ENCODE results near the gene TBC1D2.
"Not testable (repeated sequence)": the region's sequence is repeated elsewhere in the genome, so short reads cannot be mapped to it uniquely, and the experiment has no call there.

TBC1D2 gene

DNA sequence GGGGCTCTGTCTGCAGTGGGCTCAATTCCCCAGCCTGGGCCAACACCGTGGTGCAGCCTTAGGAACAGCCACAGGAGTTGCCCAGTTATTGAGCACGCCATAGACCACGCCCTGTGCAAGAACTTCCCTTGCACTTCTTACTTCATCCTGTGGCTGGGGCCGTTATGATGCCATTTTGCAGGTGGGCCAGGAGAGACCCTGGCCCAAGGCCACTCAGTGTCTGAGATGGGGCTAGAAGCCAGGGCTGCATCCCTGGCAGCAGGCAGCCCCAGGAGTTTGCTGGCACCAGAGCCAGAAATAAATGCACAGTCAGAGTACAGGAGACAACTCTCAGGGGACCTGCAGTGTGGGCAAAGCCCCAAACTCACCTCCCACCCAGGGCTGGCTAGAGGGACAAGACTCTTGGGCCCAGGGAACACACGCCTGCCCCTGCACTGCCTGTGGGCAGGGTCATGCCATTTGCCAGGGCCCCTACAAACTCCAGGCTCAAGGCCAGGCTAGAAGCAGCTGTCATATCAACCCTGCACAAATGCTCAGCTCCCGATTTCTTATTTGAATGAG, 69.8 kb downstream of the TBC1D2 start:
- DNase-seq: no peak

DNA sequence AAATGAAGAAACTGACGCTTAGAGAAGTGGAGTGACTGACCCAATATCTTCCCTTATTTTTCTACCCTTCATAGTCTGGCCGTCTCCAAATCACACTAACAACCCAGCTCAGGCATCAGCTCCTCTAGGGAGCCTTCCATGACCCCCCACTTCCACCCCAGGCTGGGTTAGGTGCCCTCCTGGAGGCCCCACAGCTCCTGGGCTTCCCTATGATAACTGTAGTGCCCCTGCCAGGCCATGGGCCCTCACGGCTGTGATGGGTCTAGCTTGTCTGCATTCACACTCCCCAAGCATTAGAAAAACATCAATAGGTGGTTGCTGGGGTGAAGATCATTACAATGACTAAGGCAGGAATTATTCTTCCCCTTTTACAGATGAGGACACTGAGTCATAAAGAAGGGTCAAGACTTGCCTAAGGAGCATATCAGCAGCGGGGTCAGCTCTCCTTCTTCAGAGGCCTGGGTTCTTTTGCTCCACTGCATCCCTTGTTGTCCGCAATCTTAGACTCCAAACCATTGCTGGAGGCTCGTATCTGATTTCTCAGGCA, 70.4 kb downstream of the TBC1D2 start:
- no peak for DNase-seq

DNA sequence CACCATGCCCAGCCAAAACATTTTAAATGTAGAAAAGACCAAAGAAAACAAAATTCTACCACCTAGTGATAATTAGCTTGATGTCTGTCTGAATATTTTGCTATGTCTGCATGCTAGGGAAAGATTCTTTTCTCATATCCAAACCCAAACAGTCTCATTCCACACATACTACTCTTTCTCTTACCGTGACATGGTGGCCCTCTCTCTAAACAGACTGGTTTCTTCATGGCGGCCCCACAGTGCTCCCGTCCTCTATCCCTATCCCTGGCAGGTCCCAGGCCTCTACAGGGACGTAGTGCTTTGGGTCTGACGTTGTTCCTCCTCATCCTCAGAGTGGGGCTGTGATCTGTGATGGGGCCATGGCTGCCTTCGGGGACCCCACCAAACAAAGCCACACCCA, 71.1 kb downstream of the TBC1D2 start:
- DNase-seq: no peak

DNA sequence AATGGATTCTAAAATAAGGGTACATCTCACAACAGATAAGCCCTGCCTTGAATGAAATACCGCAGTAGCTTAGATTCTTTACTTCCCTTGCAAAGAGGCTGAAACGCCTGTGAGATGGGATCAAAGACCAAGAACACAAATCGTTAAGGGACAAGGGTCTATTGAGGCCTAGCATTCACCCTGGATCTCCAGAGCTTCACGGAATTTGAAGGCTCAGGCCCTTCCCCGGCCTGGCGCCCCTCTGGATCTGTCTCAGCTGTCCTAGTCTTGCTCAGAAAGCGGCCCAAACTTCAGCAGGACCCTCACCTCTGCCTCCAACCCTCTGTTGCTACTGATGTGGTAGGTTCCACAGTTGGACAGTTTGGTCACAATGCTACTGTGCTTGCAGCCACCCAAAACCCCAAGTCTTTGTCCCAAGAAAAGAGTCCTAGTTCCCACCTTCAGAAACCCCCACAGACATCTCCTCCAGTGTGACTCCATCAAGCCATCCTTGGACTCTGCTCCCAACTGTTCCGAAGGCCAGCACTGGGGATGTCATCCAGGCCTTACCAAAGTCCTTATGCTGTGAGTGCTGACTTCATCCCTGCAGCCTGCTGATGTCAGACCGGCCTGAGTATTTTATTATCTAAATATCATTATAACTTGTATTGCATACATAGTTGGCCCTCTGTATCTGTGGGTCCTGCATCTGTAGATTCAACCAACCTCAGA, 72.4 kb downstream of the TBC1D2 start:
- no peak for DNase-seq

DNA sequence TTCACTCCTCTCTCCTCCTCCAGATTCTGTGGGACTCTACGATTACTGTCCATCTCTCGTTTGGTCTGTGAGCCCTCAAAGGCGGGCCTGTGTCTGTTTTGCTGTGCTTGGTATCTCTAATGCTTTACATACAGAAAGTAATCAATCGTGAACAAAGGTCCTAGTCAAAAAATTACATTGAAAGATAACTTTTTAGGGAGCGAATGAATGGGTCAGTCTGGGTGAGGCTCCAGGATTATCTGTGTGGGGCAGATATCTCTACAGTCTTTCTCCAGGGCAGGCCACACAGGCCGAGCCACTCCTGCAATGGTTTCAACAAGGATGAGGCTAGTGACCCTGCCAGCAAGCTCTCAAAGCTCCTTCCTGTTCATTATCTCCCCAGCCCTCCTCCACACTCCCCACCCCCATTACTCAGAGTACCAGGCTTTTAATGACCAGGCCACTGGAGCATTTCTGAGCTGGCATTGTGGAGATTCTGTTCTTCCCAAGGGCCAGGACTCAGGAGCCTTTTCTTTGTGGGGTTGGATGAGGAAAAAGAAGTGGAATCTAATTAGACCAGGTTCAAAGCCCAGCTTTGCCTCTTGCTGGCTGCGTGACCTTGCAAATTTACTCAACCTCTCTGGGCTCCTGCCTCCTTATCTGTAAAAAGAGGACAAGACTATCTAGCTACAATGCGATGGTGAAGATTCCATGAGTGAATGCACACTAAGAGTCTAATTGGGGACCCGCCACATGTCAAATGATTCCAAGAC, 73.2 kb downstream of the TBC1D2 start:
- peak in 1 of 3 experiments; percentile 17 for DNase-seq

DNA sequence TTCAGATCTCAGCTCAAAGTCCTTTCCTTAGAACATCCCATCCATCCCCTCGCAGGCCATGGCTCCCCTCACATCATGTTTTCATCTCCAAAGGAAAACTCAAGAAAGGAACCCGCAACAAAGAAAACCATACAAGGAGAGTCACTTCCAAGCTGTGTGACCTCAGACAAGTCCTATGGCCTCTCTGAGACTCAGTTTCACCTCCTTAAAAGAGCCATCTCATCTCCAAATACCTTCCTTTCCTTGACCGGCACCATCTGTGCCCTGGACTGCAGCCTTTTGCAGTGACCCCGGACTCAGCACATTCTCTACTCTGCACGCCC, 73.7 kb downstream of the TBC1D2 start:
- no peak for DNase-seq

DNA sequence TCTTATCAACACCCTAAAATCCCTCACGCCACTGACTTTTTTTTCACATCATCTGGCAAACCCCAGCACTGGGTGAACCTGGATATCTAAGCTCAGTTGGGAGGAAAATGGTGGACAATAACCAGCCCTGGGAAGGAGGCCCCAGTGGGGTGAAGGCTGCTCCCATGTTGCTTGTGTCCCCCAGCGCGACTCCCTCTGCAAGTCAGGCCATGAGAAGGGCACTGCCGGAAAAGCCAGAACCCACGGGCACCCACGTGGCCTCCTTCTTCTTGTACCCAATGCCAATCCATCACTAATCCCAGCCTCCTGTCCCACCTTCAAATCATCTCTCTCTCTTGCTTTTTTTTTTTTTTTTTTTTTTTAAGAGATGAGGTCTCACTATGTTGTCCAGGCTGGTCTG, 74.5 kb downstream of the TBC1D2 start:
- no peak for DNase-seq

DNA sequence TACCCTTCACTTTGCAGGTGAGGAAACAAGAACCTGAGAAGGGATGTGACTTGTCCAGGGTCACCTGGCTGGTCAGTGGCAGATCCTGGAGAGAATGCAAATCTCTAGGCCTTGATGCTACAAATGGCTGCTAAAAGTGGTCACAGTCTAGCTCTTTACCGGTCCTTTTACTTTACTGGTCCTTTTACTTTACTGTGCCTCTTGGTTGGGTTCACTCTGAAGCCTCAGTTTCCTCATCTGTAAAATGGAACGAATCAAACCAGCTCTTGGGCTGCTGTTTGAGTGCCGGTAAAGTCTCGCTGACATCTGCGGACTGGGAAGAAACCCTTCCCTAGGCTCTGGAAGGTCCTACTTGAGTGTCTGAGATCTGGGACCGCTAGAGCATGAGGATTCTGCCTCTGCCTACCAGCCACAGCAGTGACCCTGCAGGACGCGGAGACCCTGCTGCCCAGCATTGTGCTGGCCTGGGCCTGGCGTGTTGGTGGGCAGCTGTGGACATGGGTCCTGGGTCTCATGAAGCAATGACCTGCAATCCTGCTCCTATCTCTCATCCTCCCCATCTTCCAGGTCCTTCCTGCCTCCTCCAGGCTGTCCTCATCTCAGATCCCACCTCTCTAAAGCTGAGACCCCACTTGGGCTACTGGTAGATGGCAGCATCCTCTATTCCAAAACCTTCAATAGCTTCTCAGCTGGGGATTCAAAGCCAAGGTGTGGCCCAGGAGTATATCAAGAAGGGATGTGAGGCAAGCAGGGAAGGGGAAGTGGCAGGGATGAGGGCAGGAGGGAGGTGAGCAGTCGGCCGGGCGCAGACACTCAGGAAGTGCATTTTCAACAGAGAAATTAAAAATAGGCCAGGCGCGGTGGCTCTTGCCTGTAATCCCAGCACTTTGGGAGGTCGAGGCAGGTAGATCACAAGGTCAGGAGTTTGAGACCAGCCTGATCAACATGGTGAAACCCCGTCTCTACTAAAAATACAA, 76.3 kb downstream of the TBC1D2 start:
- no peak for DNase-seq

DNA sequence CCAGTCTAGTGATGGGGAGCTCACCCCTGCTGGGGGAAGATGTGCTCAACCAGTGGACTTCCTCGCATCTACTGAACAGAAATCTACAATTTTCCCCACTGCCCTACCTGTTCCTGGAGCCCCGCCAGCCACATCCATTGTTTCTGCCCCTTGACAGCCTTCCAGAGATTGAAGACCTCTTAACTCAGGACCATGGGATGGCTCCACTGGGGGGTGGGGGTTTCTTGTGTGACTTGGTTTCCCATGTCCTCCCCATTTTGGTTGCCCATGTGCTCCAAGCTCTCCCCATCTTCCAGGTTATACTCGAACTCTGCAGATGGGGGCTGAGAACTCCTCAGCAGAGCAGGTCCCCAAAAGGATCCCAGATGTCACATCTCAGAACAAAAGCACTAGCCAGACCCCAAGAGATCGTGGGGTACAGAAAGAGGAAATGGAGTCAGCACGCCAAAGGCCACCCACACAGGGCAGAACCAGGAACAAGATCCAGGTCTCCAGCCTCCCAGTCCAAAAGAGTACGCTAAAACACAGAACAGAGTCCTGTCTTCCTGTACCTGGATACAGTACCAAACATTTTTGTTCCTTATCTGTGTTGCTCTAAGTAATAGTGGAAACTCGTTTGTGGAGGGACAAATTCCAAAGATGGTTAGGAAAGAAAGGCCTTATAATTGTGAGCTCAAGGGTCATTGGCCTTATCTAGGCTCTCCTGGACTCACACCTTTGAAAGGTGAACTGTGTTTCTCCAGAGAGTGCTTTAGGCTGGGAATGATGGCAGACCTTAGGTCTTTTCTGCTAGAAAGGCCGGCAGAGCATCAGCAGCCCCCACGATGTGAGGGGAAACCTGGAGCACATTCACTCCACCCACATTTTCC, 78.8 kb downstream of the TBC1D2 start:
- no peak for DNase-seq

DNA sequence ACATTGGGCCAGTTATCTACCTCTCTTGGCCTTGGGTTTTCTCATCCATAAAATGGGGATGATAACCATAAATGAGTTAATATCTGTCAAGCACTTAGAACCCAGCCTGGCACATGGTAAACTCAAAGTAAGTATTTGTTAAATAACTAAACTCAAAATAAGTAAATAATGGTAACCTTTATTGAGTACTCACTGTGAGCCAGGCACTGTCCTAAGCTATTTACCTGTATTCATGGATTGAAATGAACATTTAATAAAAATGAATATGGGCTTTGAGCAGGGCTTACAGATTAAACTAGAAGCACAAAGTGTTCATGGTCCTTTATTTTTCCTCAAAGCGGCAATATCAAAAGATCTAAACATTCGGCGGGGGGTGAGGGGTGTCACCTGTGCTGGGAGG, 79.7 kb downstream of the TBC1D2 start:
- DNase-seq: no peak

DNA sequence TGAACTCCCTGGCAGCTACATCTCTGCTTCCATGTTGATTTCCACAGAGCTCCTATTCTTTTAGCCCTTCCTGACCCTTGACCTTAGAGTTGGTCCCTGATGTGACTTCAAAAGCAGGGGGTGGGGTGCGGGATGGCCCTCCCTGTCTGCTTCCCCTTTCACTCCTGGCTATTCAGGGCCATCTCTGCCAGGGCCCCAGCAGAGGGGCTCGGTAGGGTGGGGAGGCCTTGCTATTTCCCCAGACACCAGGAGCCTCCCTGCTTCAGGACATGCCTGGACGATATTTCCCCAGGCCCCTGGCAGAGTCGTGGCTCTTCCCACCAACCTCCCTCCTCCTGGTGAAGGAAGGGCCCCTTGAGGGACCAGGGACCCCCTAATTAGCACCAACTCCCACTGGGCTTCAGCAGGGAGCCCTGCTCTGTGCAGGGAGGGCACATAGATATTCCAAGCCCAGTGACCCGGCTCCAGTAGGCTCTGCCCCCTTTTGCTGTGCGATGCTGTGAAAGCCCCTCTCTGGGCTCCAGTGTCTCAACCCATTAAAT, 80.3 kb downstream of the TBC1D2 start:
- DNase-seq: no peak

DNA sequence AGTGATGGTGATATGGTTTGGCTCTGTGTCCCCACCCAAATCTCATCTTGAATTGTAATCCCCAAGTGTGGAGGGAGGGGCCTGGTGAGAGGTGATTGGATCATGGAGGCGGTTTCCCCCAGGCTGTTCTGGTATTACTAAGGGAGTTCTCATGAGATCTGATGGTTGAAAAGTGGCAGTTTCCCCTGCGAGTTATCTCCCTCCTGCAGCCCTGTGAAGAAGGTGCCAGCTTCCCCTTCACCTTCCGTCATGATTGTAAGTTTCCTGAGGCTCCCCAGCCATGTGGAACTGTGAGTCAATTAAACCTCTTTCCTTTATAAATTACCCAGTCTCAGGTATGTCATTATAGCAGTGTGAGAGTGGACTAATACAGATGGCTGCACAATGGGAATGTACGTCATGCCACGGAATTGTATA, 80.9 kb downstream of the TBC1D2 start:
- not testable (repeated sequence) for DNase-seq

DNA sequence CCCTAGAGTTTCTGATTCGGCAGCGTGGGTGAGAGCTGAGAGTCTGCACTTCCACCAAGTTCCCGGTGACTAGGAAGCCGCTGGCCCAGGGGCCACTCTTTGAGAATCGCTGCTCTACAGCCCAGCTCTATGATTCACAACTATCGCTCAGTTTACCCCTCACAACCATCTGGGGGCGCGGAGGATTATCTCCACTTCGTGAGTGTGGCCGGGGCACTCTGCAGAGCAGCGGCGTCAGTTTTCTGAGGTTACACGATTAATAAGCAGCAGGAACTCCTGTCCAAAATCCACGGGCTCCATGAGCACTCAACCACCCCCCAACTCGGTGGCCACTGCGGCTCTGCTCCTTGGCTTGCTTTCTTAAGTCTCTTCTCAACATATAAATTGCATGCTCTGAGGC, 82.3 kb downstream of the TBC1D2 start:
- no peak for DNase-seq

DNA sequence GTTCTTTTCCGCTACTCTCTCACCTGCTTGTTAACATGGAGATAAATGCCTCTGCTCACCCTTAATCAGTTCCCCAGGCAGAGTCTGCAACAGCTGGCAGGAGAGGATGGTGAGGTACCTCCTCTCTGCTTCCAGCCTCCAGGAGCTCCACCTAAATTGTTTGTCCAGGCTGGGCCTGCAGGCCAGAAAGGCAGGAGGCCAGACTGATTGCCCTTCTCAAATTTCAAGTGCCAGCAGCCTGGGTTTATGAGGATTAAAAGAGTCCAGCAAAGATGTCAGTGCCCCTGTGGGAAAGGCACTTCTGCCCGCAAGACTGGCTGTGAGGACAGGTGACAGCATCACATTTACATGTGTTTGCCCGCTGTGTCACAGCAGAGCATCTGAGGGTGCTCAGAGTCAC, 82.8 kb downstream of the TBC1D2 start:
- DNase-seq: peak; percentile 82 to 99 (median 92)

DNA sequence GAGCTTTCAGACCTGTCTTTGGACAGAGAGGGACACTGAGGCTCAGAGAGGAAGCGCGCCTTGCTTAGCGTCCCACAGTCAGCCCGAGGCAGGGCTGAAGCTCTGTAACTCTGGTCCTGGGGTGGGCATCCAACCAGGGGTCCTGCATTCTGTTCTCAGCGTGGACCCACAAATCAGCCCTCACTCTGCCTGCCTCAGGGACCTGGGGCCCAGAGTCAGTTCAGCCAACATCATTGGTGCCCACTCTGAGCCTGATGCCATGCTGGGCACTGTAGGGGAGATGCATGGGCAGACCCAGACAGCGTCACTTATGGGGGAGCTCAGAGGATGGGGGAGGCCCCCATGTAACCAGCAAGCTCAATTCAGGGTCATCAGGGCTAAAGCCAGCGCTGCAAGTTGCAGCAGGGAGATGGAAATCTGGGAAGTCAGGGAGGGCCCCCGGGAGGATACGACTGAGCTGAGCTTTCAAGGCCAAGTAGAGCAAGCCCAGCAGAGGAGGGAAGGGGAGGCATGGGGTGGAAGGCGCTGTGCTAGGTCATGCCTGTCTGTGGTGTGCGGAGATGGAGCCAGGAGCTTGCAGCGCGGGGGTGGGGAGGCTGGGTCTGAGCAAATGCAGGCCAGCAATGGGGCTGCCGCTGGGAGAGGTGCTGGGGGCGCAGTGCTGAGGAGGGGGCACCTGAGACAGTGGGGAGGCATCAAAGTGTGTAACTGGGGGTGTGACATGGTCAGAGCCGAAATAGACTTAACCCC, 84.1 kb downstream of the TBC1D2 start:
- no peak for DNase-seq

DNA sequence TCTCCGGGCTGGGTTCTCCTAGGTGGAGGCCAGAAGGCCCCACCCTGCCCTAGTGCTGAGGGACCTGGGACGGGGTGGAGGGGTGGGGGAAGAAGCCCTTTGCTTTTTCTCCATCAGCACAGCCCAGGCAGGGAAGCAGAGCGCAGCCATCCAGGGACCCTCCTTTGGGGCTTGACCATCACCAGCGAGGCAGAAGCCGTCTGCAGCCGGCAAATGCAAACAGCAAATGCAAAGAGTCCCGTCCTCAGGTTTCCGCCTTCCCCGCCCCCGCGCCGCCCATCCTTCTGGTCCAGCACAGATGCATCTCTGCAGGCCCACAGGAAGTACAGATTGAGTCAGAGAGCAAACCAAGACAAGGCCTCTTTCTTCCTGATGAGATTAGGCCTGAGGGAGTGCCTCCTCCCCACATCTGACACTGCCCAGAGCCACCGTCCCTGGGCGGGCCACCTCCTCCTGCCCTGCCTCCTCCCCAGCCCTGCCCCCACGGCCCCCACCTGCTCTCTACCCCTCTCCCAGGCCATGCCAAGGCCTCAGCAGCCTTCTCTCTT, 86.4 kb downstream of the TBC1D2 start:
- DNase-seq: no peak

DNA sequence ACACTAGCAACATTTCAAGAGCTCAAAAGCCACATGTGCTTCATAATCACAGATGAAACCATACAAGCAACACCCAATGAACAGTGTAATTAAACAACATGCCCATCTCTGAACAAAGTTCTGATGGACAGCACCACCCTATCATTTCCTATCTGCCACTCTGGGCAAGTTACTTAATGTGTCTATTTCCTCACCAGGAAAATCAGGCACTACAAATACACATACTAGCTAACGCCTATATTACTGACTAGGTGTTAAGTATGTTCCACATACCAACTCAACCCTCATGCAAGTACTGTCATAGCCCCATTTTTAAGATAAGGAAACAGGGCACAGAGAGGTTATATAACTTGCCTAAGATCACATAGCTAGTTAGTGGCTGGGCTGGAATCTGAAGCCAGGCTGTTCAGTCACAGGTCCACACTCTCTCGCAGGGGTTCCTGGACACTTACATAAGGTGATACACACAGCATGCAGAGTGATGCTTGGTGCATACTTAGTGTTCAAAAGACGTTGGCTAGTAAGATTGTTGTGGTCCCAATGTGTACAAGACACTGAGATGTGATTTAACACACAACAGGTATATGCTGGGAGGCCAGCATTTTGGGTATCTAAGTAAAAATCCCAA, 87.2 kb downstream of the TBC1D2 start:
- no peak for DNase-seq

DNA sequence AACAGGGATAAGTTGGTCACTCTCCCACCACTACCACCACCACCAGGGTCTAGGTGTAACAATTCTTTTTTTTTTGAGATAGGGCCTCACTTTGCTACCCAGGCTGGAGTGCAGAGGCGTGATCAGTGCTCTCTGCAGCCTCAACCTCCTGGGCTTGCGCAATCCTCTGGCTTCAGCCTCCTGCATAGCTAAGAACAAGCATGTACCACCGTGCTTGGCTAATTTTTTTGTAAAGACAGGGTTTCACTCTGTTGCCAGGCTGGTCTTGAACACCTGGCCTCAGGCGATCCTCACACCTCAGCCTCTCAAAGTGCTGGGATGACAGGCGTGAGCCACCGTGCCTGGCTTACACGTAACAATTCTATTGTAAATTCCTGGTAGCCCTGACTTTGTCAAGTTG, 90.5 kb downstream of the TBC1D2 start:
- DNase-seq: no peak

DNA sequence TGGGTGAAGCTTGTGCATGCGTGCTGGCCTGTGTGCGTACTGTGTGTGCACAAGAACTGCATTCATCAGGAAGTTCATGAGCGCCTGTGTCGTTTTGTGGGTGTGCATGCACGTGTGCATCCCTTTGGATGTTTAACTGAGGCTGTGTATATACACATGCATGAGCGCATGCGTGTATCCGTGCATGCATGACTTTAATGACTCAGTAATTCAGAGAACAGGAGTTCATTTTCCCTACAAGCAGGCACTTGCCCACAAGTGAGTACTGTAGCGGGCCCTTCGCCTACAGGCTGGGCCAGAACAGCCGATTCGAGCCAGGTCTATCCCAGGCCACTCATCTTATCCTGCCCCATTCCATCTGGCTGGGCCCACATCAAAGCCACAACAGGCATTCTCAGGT, 92.8 kb downstream of the TBC1D2 start:
- no peak for DNase-seq

DNA sequence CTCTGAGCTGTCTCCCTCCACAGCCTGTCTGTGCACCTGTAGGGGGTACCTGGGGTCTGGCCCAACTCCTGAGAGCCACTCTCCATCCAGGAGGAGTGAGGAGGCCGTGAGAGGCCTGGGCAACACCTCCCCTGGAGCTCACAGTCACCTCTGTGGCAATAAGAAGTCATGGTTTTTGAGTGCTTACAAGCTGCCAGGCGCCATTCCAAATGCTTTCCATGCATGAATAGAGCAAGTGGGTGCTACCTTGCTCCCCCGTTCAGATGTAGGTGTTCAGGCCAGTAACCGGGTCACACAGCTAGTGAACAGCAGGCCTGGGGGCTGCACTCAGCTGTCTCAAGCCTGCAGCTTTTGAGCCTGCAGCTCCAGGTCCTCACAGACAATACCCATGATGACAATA, 93.6 kb downstream of the TBC1D2 start:
- DNase-seq: no peak
